Endothelial cell (in vitro differentiated cells): ENCODE data around the gene CKAP5. TPM values are rescaled to one million over a fixed set of nuclear protein-coding genes. Genes with fewer than 3 reads are reported as not detected.
A peak's percentile ranks its signal among the peaks of the same experiment; 100 is the strongest.

Experiments used
- DNase-seq: peaks from one replicate; pipeline ENCODE4 v3.0.0; 2021; ENCODE audit warnings: low spot score
- H3K27ac Mint-ChIP-seq: one replicate; pipeline ENCODE4 v1.8.0; 2021; ENCODE audit warnings: mixed read lengths, inconsistent platforms; ENCODE audit not compliant: unreplicated experiment
- H3K27me3 Mint-ChIP-seq: one replicate; pipeline ENCODE4 v1.8.0; 2021; ENCODE audit warnings: mild to moderate bottlenecking, moderate library complexity, mixed read lengths, inconsistent platforms; ENCODE audit not compliant: unreplicated experiment
- H3K36me3 Mint-ChIP-seq: one replicate; pipeline ENCODE4 v1.8.0; 2021; ENCODE audit warnings: mild to moderate bottlenecking, low read depth, mixed read lengths, inconsistent platforms; ENCODE audit not compliant: unreplicated experiment
- H3K4me1 Mint-ChIP-seq: one replicate; pipeline ENCODE4 v1.8.0; 2021; ENCODE audit warnings: mild to moderate bottlenecking, mixed read lengths, inconsistent platforms; ENCODE audit not compliant: unreplicated experiment
- H3K4me3 Mint-ChIP-seq: one replicate; pipeline ENCODE4 v1.8.0; 2021; ENCODE audit warnings: mild to moderate bottlenecking, mixed read lengths, inconsistent platforms; ENCODE audit not compliant: unreplicated experiment
- H3K9me3 Mint-ChIP-seq: one replicate; pipeline ENCODE4 v1.8.0; 2021; ENCODE audit warnings: mixed read lengths, inconsistent platforms; ENCODE audit not compliant: unreplicated experiment
- CTCF ChIP-seq: fragments of 200-600 bp; sonication (generic); IDR thresholded peaks from one replicate; pipeline ENCODE4 v1.5.0; 2021; ENCODE audit warnings: antibody characterized with exemption; ENCODE audit not compliant: unreplicated experiment
- total RNA-seq: library from RNA; stranded (reverse); fragmentation: NEBNext Ultra II Directional; extraction: Animal tissue kit (Norgen Biotek cat#: 25700); gene quantifications from one replicate; pipeline ENCODE4 v1.2.1, GENCODE V29; 2021; ENCODE audit not compliant: unreplicated experiment

The CKAP5 gene
- total RNA-seq, 1 donor from 2014 or later: 84.4 TPM

GRCh38 chr11:46762248-46762647 lies 83.8 kb downstream of the CKAP5 start:
- no peaks in the 10 kb centered on the region for H3K9me3 Mint-ChIP-seq
- H3K36me3 Mint-ChIP-seq: peaks cover 26% of the 10 kb centered on the region
- peaks cover 2% of the 10 kb centered on the region for H3K27me3 Mint-ChIP-seq
- no peaks in the 10 kb centered on the region for H3K4me1 Mint-ChIP-seq
- peak overlapping the region; percentile 12 for H3K4me3 Mint-ChIP-seq
- TF ChIP-seq CTCF: no peak
- DNase-seq: no peak
- H3K27ac Mint-ChIP-seq: no peak overlapping the region

GRCh38 chr11:46761807-46762206 lies 84.3 kb downstream of the CKAP5 start:
- Mint-ChIP-seq H3K4me1 (no peaks in the 10 kb centered on the region), H3K9me3 (no peaks in the 10 kb centered on the region), H3K36me3 (peaks cover 26% of the 10 kb centered on the region), H3K27me3 (peaks cover 2% of the 10 kb centered on the region), H3K4me3 (peak overlapping the region; percentile 12), H3K27ac (no peak overlapping the region)
- TF ChIP-seq CTCF: no peak
- DNase-seq: no peak

DNA sequence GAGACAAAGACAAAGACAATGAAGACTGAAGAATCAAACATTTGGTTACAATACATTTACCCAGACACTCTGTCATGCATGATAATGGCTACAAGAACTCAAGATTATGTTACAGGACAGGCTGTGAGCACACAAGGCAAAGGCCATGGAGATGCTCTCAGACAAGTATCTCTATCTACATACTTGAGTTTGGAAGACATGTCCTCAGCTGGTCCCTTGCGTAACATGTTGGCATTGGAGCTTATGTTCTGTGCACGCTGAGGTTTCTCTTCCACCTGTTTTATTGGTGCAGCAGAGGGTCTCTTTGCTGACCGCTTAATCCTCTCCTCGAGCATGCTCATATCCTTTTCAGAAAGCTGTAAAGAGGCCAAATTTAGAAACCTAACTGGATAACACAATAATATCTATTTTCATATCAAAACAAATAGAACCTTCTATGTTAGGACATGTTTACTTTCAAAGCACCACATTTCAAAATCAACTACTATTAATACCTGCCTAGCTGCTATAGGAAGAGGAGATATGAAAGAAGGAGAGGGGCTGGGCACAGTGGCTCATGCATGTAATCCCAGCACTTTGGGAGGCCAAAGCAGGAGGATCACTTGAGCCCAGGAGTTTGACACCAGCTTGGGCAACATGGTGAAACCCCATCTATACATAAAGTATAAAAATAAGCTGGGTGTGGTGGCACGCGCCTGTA lies 85.5 kb downstream of the CKAP5 start:
- Mint-ChIP-seq H3K4me1 (no peaks in the 10 kb centered on the region), H3K36me3 (peaks cover 32% of the 10 kb centered on the region)

DNA sequence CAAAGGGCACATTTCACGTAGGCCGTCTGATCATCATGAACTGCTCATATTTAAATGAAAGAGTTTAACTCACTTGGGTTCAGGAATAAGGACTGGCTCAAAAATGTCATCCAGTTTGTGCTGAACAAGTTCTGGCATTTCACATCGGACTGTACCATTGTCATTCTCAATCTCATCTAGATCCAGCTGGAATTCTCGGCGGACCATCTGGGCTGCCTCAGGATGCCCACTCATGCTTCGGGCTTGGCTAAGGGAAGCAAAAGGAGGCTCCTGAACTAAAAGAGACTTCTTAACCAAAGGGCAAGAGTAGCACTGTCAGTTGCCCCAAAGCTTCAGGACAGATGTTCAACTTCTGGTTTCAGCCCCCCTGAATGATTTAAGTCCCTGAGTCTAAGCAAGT lies 86.9 kb downstream of the CKAP5 start:
- Mint-ChIP-seq H3K27me3 (peaks cover 2% of the 10 kb centered on the region), H3K9me3 (no peaks in the 10 kb centered on the region), H3K4me1 (no peaks in the 10 kb centered on the region), H3K4me3 (no peak overlapping the region), H3K36me3 (peaks cover 40% of the 10 kb centered on the region), H3K27ac (no peak overlapping the region)
- TF ChIP-seq CTCF: no peak
- DNase-seq: no peak

More for the DNA sequence above, 85.5 kb downstream of the CKAP5 start:
- TF ChIP-seq CTCF: no peak
- Mint-ChIP-seq H3K4me3 (no peak overlapping the region), H3K27me3 (peaks cover 2% of the 10 kb centered on the region), H3K27ac (no peak overlapping the region), H3K9me3 (no peaks in the 10 kb centered on the region)
- DNase-seq: no peak

GRCh38 chr11:46755962-46756361 lies 90.1 kb downstream of the CKAP5 start:
- Mint-ChIP-seq H3K36me3 (peaks cover 38% of the 10 kb centered on the region), H3K27me3 (peaks cover 2% of the 10 kb centered on the region), H3K27ac (no peak overlapping the region), H3K4me3 (no peak overlapping the region), H3K9me3 (no peaks in the 10 kb centered on the region), H3K4me1 (no peaks in the 10 kb centered on the region)
- TF ChIP-seq CTCF: no peak
- DNase-seq: no peak
